SH-SY5Y (cell line): ENCODE measurements around the gene LSAMP.

ENCODE experiments used
- GATA2 ChIP-seq: IDR thresholded peaks from 2 replicates; pipeline ENCODE4 v1.6.1; 2011; ENCODE audit warnings: mild to moderate bottlenecking, low read depth, low read length
- GATA3 ChIP-seq: IDR thresholded peaks from 2 replicates; pipeline ENCODE4 v1.6.1; 2011; ENCODE audit warnings: low read depth, mild to moderate bottlenecking, low read length, moderate library complexity

DNA sequence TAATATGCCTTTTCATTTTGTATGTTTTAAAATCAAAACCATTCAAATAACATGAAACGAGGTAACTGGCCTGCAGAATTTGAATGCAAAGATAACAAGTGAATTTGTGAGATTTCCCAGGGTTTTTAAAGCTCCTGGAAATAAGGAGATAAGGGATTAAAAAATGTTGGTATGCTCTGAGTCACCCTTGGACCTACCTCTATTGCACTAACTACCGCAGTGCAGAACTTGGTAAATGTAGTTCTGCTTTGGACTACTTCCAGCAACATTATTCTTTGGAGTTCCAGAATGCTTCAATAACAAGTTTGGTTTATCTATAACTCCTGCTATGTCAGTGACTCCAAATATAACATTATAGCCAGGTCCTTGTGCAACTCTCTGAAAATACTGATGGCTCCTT is 620.2 kb downstream of the LSAMP start:
- no peak for TF ChIP-seq GATA3
- no peak for TF ChIP-seq GATA2
